ENCODE data around the gene PTGER3.

GRCh38 chr1:71026093-71026492 is 21.5 kb downstream of the PTGER3 start:
- TF ChIP-seq REST (IDR thresholded peaks at IDR 0.05) (no peak), CTCF (IDR thresholded peaks at IDR 0.05; ENCODE audit: low read depth, low read length, missing input control) (no peak), EGR1 (IDR thresholded peaks at IDR 0.05; ENCODE audit: low read depth in 2 of 2) (no peak), MAX (IDR thresholded peaks at IDR 0.05) (no peak), ATF3 (IDR thresholded peaks at IDR 0.05) (no peak), RAD21 (IDR thresholded peaks at IDR 0.05) (no peak), SP1 (IDR thresholded peaks at IDR 0.05) (no peak), TAF1 (conservative IDR thresholded peaks at IDR 0.05) (no peak), JUND (IDR thresholded peaks at IDR 0.05) (no peak), YY1 (IDR thresholded peaks at IDR 0.05) (no peak), GABPA (IDR thresholded peaks at IDR 0.05 in 1 of 2, conservative IDR thresholded peaks at IDR 0.05 in 1 of 2) (no peak), ZBTB33 (IDR thresholded peaks at IDR 0.05) (no peak)

All from liver (tissue), 3 donors.